ENCODE results near the gene SLC4A2. TPM values are rescaled to one million over a fixed set of nuclear protein-coding genes. Genes with fewer than 3 reads are reported as not detected.
A peak's percentile ranks its signal among the peaks of the same experiment; 100 is the strongest.

SLC4A2 gene
- total RNA-seq, 2 donors from 2014 or later: 76.7 to 97.4 TPM

- ATAC-seq: peak; percentile 75
- peak; percentile 96 to 100 for DNase-seq
- intact Hi-C loops (cut with DNase I, micrococcal nuclease): no loop called here
Measured at GRCh38 chr7:151057989-151058780, 1.2 kb upstream of the SLC4A2 start.

- ATAC-seq (no peak), DNase-seq (peak; percentile 45 to 47)
- intact Hi-C loops (cut with DNase I, micrococcal nuclease): no loop called here
Measured at GRCh38 chr7:151058781-151059366, 515 bp upstream of the SLC4A2 start.

GRCh38 chr7:151060113-151060415, 675 bp downstream of the SLC4A2 start:
- DNase-seq (no peak), ATAC-seq (no peak)
- intact Hi-C loops (cut with DNase I, micrococcal nuclease): no loop called here

- intact Hi-C loops (cut with DNase I, micrococcal nuclease): no loop called here
- ATAC-seq (no peak), DNase-seq (peak; percentile 57 to 71)
Measured at GRCh38 chr7:151060416-151061212, 1.2 kb downstream of the SLC4A2 start.

GRCh38 chr7:151061213-151062110, 2.1 kb downstream of the SLC4A2 start:
- DNase-seq (peak in 1 of 2 donors; percentile 38), ATAC-seq (no peak)
- intact Hi-C loops (cut with DNase I, micrococcal nuclease): no loop called here

- intact Hi-C loops (cut with DNase I, micrococcal nuclease): no loop called here
- ATAC-seq: no peak
- DNase-seq: no peak
Measured at GRCh38 chr7:151062111-151062398, 2.7 kb downstream of the SLC4A2 start.

- ATAC-seq (peak; percentile 56), DNase-seq (peak; percentile 83 to 89)
- intact Hi-C loops (cut with DNase I, micrococcal nuclease): no loop called here
Measured at GRCh38 chr7:151062399-151063211, 3.2 kb downstream of the SLC4A2 start.

GRCh38 chr7:151063212-151063561, 3.8 kb downstream of the SLC4A2 start:
- intact Hi-C loops (cut with DNase I, micrococcal nuclease): no loop called here
- DNase-seq (peak; percentile 40 to 60), ATAC-seq (peak; percentile 1)

- ATAC-seq (no peak), DNase-seq (no peak)
- intact Hi-C loops (cut with DNase I, micrococcal nuclease): no loop called here
Measured at GRCh38 chr7:151064454-151064853, 5.1 kb downstream of the SLC4A2 start.

- DNase-seq: no peak
- no peak for ATAC-seq
- intact Hi-C loops (cut with DNase I, micrococcal nuclease): no loop called here
Measured at GRCh38 chr7:151064993-151065392, 5.6 kb downstream of the SLC4A2 start.

GRCh38 chr7:151065516-151065915, 6.1 kb downstream of the SLC4A2 start:
- intact Hi-C loops (cut with DNase I, micrococcal nuclease): no loop called here

GRCh38 chr7:151066273-151066974, 7.0 kb downstream of the SLC4A2 start:
- DNase-seq (no peak), ATAC-seq (no peak)
- intact Hi-C loops (cut with DNase I, micrococcal nuclease): no loop called here

More at GRCh38 chr7:151065516-151065915, 6.1 kb downstream of the SLC4A2 start:
- DNase-seq (no peak), ATAC-seq (no peak)

- ATAC-seq (no peak), DNase-seq (no peak)
- intact Hi-C loops (cut with DNase I, micrococcal nuclease): no loop called here
Measured at GRCh38 chr7:151068069-151068773, 8.8 kb downstream of the SLC4A2 start.

- DNase-seq (no peak), ATAC-seq (no peak)
- intact Hi-C loops (cut with DNase I, micrococcal nuclease): no loop called here
Measured at GRCh38 chr7:151069841-151070573, 10.6 kb downstream of the SLC4A2 start.

GRCh38 chr7:151070574-151070960, 11.2 kb downstream of the SLC4A2 start:
- no peak for ATAC-seq
- no peak for DNase-seq
- intact Hi-C loops (cut with DNase I, micrococcal nuclease): no loop called here

- ATAC-seq (no peak), DNase-seq (no peak)
- intact Hi-C loops (cut with DNase I, micrococcal nuclease): no loop called here
Measured at GRCh38 chr7:151071032-151071866, 11.9 kb downstream of the SLC4A2 start.

All from left colon (tissue), 2 donors.